IMR-90 (cell line): ENCODE measurements around the gene ZNF570.

ENCODE experiments used
- CEBPB ChIP-seq: IDR thresholded peaks from 2 replicates; pipeline ENCODE4 v1.6.1; 2012; ENCODE audit warnings: low read depth, low read length, improper control_type of control experiment
- FOS ChIP-seq: fragments of 150-350 bp; IDR thresholded peaks from 2 replicates; pipeline ENCODE4 v1.6.1; 2016; ENCODE audit warnings: low read depth, low read length
- MAFK ChIP-seq: IDR thresholded peaks from 2 replicates; pipeline ENCODE4 v1.6.1; 2012; ENCODE audit warnings: low read depth, low read length, improper control_type of control experiment
- MXI1 ChIP-seq: IDR thresholded peaks from 2 replicates; pipeline ENCODE4 v1.6.1; 2012; ENCODE audit warnings: low read depth, mild to moderate bottlenecking, low read length, moderate library complexity, borderline replicate concordance
- RCOR1 ChIP-seq: IDR thresholded peaks from 2 replicates; pipeline ENCODE4 v1.6.1; 2012; ENCODE audit warnings: mild to moderate bottlenecking, low read length, improper control_type of control experiment; ENCODE audit not compliant: insufficient replicate concordance
- TF ChIP-seq, protein P1 (sequence below): conservative IDR thresholded peaks from 2 replicates; pipeline ENCODE4 v1.5.1; 2012; ENCODE audit warnings: mild to moderate bottlenecking, low read depth, low read length, improper control_type of control experiment

DNA sequence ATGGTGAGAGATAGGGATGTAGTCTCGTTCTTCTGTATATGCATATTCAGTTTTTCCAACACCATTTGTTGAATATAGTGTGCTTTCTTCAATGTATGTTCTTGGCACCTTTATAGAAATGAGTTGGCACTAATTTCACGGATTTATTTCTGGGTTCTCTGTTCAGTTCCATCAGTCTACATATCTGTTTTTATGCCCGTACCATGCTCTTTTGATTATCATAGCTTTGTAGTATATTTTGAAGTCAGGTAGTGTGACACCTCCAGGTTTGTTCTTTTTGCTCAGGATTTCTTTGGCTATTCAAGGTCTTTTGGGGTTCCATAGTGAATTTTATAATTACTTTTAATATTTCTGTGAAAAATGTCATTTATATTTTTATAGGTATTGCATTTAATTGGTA is 23.1 kb downstream of the ZNF570 start:
- TF ChIP-seq MXI1, result no peak
- TF ChIP-seq MAFK, result no peak
- TF ChIP-seq, protein P1, sequence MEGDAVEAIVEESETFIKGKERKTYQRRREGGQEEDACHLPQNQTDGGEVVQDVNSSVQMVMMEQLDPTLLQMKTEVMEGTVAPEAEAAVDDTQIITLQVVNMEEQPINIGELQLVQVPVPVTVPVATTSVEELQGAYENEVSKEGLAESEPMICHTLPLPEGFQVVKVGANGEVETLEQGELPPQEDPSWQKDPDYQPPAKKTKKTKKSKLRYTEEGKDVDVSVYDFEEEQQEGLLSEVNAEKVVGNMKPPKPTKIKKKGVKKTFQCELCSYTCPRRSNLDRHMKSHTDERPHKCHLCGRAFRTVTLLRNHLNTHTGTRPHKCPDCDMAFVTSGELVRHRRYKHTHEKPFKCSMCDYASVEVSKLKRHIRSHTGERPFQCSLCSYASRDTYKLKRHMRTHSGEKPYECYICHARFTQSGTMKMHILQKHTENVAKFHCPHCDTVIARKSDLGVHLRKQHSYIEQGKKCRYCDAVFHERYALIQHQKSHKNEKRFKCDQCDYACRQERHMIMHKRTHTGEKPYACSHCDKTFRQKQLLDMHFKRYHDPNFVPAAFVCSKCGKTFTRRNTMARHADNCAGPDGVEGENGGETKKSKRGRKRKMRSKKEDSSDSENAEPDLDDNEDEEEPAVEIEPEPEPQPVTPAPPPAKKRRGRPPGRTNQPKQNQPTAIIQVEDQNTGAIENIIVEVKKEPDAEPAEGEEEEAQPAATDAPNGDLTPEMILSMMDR, result no peak
- no peak for TF ChIP-seq FOS
- TF ChIP-seq CEBPB, result no peak
- no peak for TF ChIP-seq RCOR1
